HG02943 (cell line): ENCODE data around the gene VGLL2.

Source experiments
- ATAC-seq: cut with Tn5 transposase; IDR thresholded peaks from one replicate; pipeline ENCODE4 v1.9.1; 2021; ENCODE audit warnings: mild to moderate bottlenecking, low read depth, moderate library complexity; ENCODE audit not compliant: unreplicated experiment

Gene VGLL2

DNA sequence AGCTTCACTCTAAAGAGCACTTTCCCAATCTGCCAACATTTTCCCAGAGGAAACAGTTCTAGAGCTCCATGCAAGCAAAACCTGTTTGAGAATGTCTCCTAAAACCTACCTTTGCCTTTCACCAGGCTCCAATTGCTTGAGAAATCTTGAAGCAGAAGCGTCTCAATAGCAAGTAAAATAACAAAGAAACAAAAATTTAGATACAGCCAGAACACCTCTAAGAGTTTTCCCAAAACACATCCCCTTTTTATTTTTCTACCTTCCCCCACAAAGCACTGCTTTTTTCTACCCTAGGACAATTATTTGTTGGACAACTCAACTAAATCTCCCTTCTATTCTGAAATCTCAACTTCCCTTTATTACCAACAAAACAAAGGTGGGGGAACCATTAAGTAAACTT lies 3.6 kb downstream of the VGLL2 start:
- ATAC-seq = no peak

DNA sequence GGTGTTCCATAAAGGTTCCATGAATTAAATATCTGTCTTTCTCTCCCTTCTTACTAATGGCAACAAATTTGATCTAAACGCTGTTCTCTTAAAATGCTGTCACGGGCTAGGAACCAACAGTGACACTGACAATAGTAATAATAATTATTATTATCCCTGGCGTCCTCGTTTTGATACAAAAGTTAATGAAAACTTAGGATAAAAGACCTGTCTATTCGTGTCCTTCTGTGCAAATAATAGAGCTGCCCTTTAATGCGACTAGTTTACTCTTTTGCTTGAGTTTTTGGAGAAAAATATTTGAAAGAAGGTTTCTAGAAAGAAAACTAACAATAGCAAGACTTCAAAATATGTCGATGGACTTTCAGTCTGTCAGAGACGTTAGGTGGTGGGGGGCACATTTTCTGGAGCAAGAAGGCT lies 4.3 kb downstream of the VGLL2 start:
- no peak for ATAC-seq

DNA sequence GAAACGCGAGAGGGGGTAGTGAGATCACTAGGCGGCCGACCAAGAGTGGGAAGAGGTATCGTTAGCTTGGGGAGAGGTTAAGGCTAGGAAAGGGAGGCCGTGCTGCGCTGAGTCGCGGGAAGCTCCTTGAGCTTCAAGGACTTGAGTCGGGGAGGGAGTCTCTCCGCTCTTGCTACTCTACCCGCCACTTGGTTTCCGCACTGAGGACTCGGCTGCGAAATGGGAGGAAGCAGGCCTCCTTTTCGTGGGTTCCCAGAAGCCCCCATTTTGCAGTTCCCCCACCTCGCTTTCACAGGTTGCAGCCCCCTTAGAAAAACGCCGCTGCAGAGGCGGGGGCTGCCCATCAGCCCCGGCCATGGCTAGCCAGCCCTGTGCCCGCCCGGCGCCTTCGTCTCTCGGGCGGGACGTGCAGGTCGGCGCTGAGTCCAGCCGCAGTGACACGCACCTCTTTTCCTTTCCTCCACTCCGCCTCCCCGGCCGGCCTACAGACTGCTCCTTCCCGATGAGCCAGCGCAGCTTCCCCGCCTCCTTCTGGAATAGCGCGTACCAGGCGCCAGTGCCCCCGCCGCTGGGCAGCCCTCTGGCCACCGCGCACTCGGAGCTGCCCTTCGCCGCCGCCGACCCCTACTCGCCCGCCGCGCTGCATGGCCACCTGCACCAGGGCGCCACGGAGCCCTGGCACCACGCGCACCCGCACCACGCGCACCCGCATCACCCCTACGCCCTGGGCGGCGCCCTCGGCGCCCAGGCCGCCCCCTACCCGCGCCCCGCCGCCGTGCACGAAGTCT lies 4.9 kb downstream of the VGLL2 start:
- no peak for ATAC-seq

DNA sequence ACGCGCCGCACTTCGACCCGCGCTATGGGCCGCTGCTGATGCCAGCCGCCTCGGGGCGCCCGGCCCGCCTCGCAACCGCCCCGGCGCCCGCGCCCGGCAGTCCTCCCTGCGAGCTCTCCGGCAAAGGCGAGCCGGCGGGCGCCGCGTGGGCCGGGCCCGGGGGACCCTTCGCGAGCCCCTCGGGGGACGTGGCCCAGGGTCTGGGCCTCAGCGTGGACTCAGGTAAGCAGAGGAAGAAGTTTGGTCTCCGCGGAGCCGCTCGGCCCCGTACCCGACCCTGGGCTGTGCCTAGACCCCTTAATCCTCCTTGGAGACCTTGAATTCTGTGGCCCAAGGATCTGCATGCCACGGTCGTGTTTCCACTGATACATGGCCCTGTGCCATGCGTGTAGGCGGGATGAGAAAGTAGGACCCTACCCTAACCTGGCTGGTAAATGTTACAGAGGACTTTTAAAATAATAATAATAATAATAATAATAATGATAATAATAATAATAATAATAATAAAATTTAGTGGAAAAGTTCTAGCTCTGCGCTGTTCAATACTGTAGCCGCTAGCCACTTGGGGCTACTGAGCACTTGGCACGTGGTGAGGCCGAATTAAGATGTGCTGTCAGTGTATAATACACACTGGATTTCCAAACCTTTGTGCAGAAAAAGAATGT lies 5.6 kb downstream of the VGLL2 start:
- ATAC-seq = no peak

DNA sequence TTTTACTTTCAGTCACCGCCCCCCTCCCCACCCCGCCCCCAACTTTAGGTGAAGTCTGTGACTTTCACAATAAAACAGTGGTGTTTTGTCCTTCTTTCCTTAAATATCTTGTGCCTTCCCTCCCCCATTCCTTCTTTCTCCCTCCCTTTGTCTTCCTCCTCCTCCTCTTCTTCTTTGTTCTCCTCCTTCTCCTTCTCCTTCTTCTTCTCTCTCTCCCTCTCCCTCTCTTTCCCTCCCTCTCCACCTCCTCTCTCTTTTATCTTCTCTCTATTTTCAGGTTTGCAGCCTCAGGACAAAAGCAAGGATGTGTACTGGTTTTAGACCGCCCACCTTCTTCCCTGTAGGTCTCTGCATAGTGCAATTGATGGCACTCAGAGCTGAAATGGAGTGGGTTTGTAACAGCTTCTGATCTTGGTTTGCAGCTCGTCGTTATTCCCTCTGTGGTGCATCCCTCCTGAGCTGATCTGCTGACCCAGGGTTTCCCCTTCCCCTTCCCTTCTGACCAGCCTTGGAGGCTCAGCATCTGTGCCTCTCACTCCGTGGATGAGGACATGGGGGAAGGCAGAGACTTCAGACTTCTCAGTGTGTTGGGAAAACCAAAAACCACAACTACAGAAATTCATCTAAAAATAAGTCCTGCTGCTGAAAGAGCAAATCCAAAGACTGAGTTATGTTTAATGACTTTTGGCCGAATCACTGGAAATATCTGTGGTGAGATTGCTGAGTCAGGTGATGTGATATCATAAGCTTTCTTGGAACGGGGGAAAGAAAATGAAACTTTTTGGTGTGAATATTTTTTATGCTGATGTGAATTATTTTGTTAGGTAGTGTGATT lies 6.9 kb downstream of the VGLL2 start:
- ATAC-seq = no peak

DNA sequence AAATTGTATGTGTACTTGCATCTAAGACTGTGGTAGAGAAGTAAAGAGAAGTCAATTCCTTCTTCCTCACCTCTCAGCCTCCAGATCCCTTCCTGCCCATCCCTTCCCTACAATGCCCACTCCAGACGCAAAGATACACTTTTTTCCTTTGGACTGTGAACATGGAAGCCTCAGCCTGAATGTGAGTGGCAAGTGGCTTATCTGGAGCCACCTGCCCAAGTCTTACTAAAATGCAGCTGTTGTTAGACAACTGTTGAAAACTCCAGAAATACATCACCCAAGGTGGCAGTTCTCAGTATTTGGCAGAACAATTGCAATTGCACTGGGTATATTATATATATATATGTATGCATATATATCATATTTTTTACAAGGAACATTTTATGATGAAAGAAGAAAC lies 7.5 kb downstream of the VGLL2 start:
- no peak for ATAC-seq

DNA sequence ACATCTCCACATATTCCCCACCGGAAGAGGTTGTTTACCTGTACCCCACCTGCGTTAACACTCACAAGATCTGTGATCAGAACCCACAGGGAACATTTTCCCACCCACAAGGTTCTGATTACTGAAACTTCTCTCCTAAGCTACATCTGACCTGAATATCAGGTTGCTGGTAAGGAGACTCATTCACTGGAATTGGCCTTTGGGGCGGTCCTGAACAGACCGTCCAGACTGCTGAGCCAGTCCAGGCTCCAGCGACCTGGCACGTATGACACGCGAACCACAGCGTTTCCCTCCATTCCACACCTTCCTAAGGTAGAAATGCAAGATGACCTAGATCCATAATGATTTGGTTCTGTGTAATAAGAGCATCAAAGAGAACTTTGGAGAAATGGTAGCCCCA lies 9.8 kb downstream of the VGLL2 start:
- ATAC-seq = no peak

DNA sequence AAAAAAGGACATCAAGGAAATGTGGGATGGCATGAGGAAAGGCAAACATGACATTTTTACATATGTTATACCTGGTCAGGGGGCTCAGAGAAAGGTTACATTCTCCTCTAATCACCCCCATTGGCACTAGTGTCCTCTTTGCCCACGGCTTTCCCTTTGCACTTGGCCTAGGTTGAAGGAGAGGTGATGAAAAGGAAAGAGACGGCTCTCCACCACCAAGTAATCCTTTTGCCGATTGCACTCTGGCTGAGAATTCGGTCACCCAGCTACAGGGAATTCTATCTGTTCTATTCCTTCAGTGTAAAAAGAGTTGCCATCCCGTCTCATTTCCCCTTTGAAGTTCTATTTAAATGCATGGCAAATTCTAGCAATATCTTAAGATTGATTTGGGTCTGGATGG lies 10.4 kb downstream of the VGLL2 start:
- no peak for ATAC-seq

DNA sequence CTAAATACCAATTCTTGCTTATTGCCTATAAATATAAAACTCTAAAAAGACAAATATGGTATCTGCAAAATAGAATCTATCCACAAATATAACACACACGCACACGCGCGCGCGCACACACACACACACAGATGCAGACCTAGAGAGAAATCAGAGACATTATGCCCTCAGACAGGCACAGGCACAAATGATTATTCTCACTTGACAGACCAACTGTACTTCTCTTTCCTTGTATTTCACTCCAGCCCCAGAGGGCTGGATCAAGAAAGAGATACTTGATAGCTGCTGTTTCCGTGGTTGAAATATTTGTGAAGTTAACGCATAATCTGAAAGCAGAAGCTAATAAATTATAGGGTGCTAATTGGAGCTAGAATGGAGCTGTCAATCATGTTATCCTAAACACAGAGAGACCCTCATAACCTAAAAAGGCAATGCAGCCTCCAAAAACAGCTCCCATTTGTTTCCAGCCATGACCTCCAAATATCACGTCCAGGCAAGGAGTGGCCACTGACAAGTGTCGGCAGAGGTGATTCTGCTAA lies 11.5 kb downstream of the VGLL2 start:
- ATAC-seq = no peak

DNA sequence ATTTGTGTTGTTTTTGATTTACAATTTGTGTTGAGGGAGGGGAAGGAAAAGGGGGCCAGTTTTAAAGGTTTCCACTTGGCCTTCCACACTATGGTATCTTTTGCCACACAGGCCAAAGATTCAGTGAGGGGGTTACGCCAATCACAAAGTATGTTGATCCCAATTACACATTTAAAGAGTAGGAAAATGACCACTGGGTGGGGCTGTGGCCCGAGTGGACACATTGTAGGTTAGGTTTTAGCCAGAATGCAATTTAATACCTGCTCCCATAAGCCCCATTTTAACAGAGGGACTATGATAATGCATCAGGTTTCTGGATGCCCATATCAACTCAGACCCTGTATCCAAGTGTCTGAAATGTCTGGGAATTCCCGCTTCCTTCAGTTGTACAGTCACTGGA lies 15.6 kb downstream of the VGLL2 start:
- ATAC-seq = no peak

DNA sequence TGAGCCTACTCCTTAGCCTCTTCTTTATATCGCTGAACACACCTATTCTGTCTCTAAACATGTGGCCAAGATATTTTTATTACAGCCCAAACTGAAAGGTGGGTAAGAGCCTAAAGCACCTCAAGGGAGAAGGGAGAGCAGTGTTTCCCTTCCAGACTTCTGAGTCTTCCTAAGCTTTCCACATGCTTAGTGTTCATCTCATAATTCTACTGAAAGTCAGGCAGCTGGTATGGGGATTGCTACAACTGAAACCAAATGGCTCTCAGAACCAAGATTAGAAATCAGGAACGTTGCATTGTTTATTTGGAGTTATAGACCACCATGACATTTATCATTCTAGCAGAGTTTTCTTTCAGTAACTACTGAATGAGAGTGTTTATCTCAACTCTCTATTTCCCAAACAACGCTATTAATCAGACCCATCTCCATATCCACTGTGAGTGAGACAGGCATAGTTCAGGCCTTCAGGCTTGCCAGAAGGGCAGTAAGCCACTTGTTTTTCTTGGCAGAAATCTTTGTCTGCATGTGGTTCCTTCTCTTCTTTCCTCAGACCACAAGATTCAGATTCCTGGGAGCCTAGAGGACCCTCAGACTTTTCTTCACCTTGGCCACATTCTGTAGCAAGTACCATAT lies 22.8 kb downstream of the VGLL2 start:
- ATAC-seq = no peak

DNA sequence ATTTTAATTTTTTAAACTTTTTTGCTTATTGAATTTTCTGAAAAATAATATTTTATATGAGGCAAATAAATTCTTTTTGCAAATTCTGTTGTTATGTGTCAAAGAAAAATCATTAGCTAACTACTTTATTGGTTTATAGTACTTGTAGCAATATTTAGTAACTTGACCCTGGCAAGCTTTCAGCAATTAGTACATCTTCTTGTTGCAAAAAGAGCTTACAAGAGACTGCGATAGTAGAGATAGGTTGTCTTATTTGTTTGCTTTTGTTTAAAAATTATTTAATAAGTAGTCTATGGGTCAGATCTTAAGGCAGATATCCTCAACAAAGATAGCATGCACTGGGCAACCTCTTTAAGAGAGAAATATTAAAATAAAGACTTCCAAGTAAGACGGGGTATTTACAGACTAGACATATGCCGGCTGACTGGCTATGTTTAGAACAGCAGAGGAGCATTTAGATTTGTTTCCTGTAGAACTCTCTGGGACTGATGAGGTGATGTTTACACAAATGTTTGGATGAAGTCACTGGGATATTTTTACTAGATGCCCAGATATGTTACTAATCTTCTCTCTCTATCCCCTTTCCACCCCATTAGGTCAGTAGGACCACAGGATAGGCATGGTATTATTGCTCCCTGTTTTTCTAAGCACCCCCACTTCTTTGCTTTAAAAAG lies 25.0 kb downstream of the VGLL2 start:
- no peak for ATAC-seq

DNA sequence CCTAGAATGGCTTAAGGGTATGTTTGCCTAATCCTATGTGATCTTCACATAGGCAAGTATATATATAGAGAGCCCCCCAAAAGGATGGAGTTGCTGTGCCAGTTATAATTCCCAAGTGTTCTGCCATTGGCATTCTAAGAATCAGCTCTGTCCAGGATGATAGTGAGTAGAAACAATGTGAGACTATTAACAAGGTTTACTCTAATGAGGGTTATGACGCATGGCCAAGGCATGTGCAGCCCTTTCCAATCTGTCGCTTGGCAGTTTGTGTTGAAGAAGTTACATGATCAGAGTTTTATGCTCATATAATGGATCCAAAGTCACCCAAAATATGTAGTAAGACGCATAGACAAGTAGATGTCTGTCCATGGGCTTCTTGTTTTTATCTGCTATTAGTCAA lies 33.6 kb downstream of the VGLL2 start:
- no peak for ATAC-seq

DNA sequence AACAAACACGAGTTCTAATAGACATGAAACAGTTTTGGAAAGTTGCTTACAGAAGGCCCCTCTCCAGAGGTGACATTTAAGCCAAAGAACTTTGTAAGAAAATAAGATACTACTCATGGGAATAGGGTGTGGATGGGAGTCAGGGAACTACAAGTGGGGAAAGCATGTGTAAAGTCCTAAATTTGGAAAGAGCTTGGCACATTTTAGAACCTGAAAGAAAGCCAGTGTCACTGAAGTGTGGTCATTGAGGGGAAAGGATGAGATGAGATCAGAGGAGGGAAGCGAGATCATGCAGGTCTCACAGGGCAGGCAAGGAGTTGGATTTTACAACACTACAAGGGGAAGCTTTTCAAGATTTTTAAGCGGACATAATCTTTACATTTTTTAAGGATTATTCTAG lies 38.0 kb downstream of the VGLL2 start:
- no peak for ATAC-seq

DNA sequence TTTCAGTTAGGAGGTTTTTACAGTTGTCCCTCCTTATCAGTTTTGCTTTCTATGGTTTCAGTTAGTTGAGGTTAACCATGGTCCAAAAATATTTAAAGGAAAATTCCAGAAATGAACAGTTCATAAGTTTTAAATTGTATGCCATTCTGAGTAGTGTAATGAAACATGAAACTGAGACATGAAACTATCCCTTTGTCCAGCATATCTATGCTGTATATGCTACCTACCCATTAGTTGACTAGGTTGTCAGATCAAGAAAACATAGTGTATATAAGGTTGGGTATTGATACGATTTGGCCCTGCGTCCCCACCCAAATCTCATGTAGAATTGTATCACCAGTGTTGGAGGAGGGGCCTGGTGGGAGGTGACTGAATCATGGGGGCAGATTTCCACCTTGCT lies 39.1 kb downstream of the VGLL2 start:
- ATAC-seq = no peak

DNA sequence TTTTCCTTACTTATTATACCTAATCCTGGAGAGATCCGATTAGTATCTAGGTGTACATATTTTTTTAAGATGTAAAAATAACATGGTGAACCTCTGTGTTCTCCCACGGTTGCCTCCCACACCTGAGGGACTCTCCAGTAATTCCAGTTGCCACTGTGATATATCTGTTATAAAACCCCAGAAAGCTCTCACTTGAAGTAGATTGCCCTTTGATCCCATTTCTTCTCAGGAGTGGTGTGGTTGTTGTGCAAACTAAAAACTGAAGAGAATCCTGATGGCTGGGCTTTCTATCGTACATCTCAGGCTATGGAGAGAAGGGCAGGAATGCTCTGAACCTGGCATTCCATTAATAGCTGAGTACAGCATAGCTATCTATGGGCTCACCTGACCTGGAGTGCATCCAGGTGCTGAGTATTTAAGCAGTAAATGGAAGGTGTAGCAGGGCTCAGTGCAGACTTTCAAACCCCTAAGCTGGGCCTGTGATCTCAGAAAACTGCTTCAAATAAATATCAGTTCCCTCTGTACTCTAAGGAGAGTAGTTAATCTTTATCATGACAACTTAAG lies 41.0 kb downstream of the VGLL2 start:
- ATAC-seq = no peak

DNA sequence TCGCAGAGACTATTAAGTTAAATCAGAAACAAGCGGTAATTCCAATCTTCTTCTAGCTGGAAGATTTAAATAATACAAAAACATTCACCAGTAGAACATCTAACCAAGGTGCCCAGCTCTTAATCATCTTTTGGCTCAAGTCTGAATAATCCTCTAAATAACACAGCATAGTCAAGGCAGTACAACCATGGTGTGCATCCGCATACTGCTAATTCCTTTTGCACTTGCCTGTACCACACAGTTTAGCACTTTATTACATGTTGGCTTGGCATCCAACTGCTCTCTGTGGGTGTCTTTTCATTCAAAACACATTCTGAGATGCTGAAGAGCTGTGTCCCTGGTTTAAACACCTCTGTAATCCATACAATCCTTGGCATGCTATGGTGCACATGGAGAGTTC lies 42.3 kb downstream of the VGLL2 start:
- ATAC-seq = no peak

DNA sequence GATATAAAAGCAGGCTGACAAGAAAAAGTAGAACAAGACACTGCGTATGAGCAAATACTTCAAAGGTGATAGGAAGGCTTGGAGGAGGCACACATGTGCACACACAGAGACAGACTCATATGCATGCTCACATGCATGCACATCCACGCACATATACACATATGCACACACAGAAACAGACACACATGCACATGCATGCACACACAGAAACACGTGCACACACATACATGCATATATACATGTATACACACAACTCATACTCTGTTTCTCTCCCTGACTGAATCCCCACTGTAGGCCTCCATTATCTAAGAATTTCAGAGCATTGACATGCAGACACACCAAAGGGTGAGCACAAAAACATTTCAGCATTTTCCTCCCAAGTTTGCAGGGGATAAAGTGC lies 43.7 kb downstream of the VGLL2 start:
- no peak for ATAC-seq

DNA sequence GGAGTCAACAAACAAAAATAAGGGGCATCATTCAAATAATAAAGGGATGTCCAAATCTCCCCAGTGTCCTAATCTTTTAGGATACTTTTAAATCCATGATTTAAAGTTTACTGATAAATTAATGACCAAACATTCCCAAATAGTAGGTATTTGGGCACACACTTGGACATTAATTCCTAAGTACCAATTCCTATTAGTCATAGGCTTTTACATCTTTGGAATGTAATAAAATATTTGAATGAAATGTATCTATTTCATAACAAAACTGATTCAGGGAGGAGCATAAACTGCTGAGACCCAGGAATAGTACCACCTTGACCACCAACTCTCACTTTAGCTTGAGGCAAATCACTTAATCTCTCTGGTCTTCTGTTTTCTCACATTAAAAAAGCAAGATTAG lies 44.3 kb downstream of the VGLL2 start:
- no peak for ATAC-seq

DNA sequence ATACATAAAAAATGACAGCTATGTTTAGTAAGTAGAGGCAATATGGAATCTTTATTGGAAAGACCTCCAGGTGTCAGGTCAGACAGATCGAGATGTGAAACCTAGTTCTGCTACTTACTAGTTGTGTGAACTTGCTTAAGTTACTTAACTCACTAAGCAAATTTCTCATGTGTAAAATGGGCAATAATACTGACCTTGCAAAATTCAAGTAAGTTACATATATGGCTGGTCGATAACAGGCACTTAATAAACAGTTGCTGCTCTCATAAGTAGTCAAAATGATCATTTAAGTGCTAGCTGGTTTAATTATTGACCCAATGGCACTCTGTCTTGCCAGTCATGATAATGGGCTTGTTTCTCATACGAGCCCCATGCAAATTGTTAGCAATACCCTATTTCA lies 46.0 kb downstream of the VGLL2 start:
- ATAC-seq = no peak
